H1 (cell line): ENCODE data around the gene POLR2I. TPM values are rescaled to one million over a fixed set of nuclear protein-coding genes. Genes with fewer than 3 reads are reported as not detected.

ENCODE experiments used
- CTCF ChIA-PET: fragments of 300-600 bp; sonication (Branson Sonifier 250); formaldehyde crosslinking; loops from one replicate; lab custom pipeline; 2021; ENCODE audit not compliant: partially characterized antibody; lab: Charles Lee
- POLR2A ChIA-PET: fragments of 300-600 bp; sonication (Branson Sonifier 250); formaldehyde crosslinking; loops from one replicate; lab custom pipeline; 2021; ENCODE audit warnings: inconsistent platforms; ENCODE audit not compliant: partially characterized antibody; lab: Charles Lee
- DNase-seq, 2 experiments: peaks; one replicate each; pipeline versions ENCODE4 v3.0.0 to v3.0.0-alpha.2; 2010 to 2022; ENCODE audit warnings: low spot score in 2 of 2, low read depth in 1 of 2, mixed read lengths in 1 of 2
- FAIRE-seq: peaks from 2 replicates; lab custom pipeline; 2011; peaks lifted over from hg19 to GRCh38; lab: Jason Lieb, UNC
- H2AFZ ChIP-seq: 2 replicates; pipeline ENCODE4 v1.8.1; 2012; ENCODE audit warnings: low read length, inconsistent platforms
- H2AK5ac ChIP-seq: 2 replicates; pipeline ENCODE4 v1.6.1; 2013; ENCODE audit warnings: low read depth, low read length
- H2BK120ac ChIP-seq: replicated peaks from 2 replicates; pipeline ENCODE3; 2013; ENCODE audit warnings: low read depth, low read length, inconsistent platforms
- H2BK12ac ChIP-seq: 2 replicates; pipeline ENCODE4 v1.6.1; 2013; ENCODE audit warnings: low read depth, low read length
- H2BK15ac ChIP-seq: 2 replicates; pipeline ENCODE4 v1.6.1; 2013; ENCODE audit warnings: low read length
- H2BK20ac ChIP-seq: 2 replicates; pipeline ENCODE4 v1.6.1; 2013; ENCODE audit warnings: low read length
- H2BK5ac ChIP-seq: 2 replicates; pipeline ENCODE4 v1.6.1; 2013; ENCODE audit warnings: low read depth, low read length
- H3K14ac ChIP-seq: 2 replicates; pipeline ENCODE4 v1.6.1; 2013; ENCODE audit warnings: inconsistent platforms; ENCODE audit not compliant: insufficient read length
- H3K18ac ChIP-seq: 2 replicates; pipeline ENCODE4 v1.6.1; 2013; ENCODE audit warnings: low read length; ENCODE audit errors: extremely low read depth
- H3K23ac ChIP-seq: 2 replicates; pipeline ENCODE4 v1.6.1; 2013; ENCODE audit warnings: inconsistent platforms; ENCODE audit not compliant: insufficient read length
- H3K23me2 ChIP-seq: 2 replicates; pipeline ENCODE4 v1.6.1; 2013; ENCODE audit warnings: low read depth, low read length
- H3K27ac ChIP-seq: 2 replicates; pipeline ENCODE4 v1.6.1; 2011; ENCODE audit warnings: low read depth, low read length, inconsistent platforms
- H3K27me3 ChIP-seq, 4 experiments: replicated peaks in 1 of 4; 1 replicate in 1 of 4; 2 replicates in 3 of 4; pipeline versions ENCODE4 v1.6.1 to v1.8.1; 2011 to 2013; ENCODE audit warnings: low read length in 3 of 4, mild to moderate bottlenecking in 3 of 4, inconsistent platforms in 2 of 4, mixed read lengths in 2 of 4, moderate library complexity in 1 of 4; ENCODE audit not compliant: control insufficient read depth in 3 of 4, insufficient read depth in 3 of 4; ENCODE audit errors: extremely low read depth in 1 of 4
- H3K36me3 ChIP-seq, 4 experiments: 2 replicates each; pipeline versions ENCODE4 v1.6.1 to v1.8.1; 2011 to 2013; ENCODE audit warnings: mild to moderate bottlenecking in 4 of 4, low read length in 3 of 4, moderate library complexity in 2 of 4, control low read depth in 1 of 4, inconsistent platforms in 1 of 4; ENCODE audit not compliant: insufficient read depth in 4 of 4, control insufficient read depth in 2 of 4
- H3K4ac ChIP-seq: replicated peaks from 2 replicates; pipeline ENCODE3; 2013; ENCODE audit warnings: low read length, low read depth, mixed read lengths, inconsistent platforms; ENCODE audit not compliant: insufficient read length
- H3K4me1 ChIP-seq, 4 experiments: replicated peaks in 1 of 4; 1 replicate in 1 of 4; 2 replicates in 3 of 4; pipeline versions ENCODE4 v1.6.1 to v1.8.1; 2011 to 2013; ENCODE audit warnings: low read length in 3 of 4, inconsistent platforms in 2 of 4, mixed read lengths in 1 of 4; ENCODE audit not compliant: insufficient read depth in 4 of 4, control insufficient read depth in 3 of 4
- H3K4me2 ChIP-seq, 2 experiments: 2 replicates each; pipeline versions ENCODE4 v1.6.1 to v1.8.1; 2011 to 2013; ENCODE audit warnings: low read depth in 2 of 2, low read length in 2 of 2, control low read depth in 1 of 2, inconsistent platforms in 1 of 2, mild to moderate bottlenecking in 1 of 2; ENCODE audit not compliant: insufficient read depth in 1 of 2
- H3K4me3 ChIP-seq, 4 experiments: fragments of 200-600, 300-600 bp in 1 of 4; sonication (generic), shearing (Covaris generic), sonication (Bioruptor Twin) in 1 of 4; 2 replicates each; pipeline versions ENCODE4 v1.5.1 to v1.8.1; 2011 to 2016; ENCODE audit warnings: low read length in 4 of 4, low read depth in 3 of 4, control low read depth in 2 of 4, inconsistent platforms in 2 of 4, mild to moderate bottlenecking in 2 of 4, mixed read lengths in 1 of 4, moderate library complexity in 1 of 4; ENCODE audit not compliant: insufficient read depth in 2 of 4; ENCODE audit errors: extremely low read depth in 1 of 4
- H3K56ac ChIP-seq: replicated peaks from 2 replicates; pipeline ENCODE3; 2013; ENCODE audit warnings: low read depth, mild to moderate bottlenecking, mixed read lengths, low read length, inconsistent platforms; ENCODE audit not compliant: insufficient read length
- H3K79me1 ChIP-seq: 2 replicates; pipeline ENCODE4 v1.6.1; 2013; ENCODE audit warnings: low read depth, low read length, control low read depth
- H3K79me2 ChIP-seq, 2 experiments: 2 replicates each; pipeline versions ENCODE4 v1.6.1 to v1.8.1; 2012 to 2013; ENCODE audit warnings: low read length in 2 of 2, mild to moderate bottlenecking in 2 of 2, inconsistent platforms in 1 of 2; ENCODE audit not compliant: insufficient read depth in 2 of 2, control insufficient read depth in 1 of 2
- H3K9ac ChIP-seq, 4 experiments: replicated peaks in 1 of 4; 1 replicate in 1 of 4; 2 replicates in 3 of 4; pipeline versions ENCODE4 v1.6.1 to v1.8.1; 2011 to 2013; ENCODE audit warnings: low read depth in 3 of 4, low read length in 3 of 4, control low read depth in 2 of 4, mild to moderate bottlenecking in 2 of 4, moderate library complexity in 2 of 4, inconsistent platforms in 1 of 4; ENCODE audit errors: extremely low read depth in 1 of 4
- H3K9me3 ChIP-seq, 2 experiments: 2 replicates each; pipeline versions ENCODE4 v1.6.1 to v1.8.1; 2012 to 2013; ENCODE audit warnings: mild to moderate bottlenecking in 2 of 2, moderate library complexity in 2 of 2, control low read depth in 1 of 2, inconsistent platforms in 1 of 2, low read depth in 1 of 2, low read length in 1 of 2, mixed read lengths in 1 of 2; ENCODE audit not compliant: insufficient read depth in 2 of 2
- H4K20me1 ChIP-seq, 2 experiments: replicated peaks in 1 of 2; 2 replicates each; pipeline versions ENCODE3 to v1.8.1; 2011 to 2013; ENCODE audit warnings: inconsistent platforms in 2 of 2, low read length in 2 of 2, mild to moderate bottlenecking in 1 of 2; ENCODE audit not compliant: insufficient read depth in 2 of 2, control insufficient read depth in 1 of 2
- H4K5ac ChIP-seq: 2 replicates; pipeline ENCODE4 v1.6.1; 2013; ENCODE audit warnings: low read length, low read depth, mixed read lengths, inconsistent platforms; ENCODE audit not compliant: insufficient read length
- H4K8ac ChIP-seq: 2 replicates; pipeline ENCODE4 v1.8.0; 2013; ENCODE audit warnings: mild to moderate bottlenecking, moderate library complexity, low read length, inconsistent platforms; ENCODE audit not compliant: insufficient read depth; ENCODE audit errors: extremely low read depth
- H4K91ac ChIP-seq: replicated peaks from 2 replicates; pipeline ENCODE3; 2013; ENCODE audit warnings: low read length, mixed read lengths, inconsistent platforms; ENCODE audit not compliant: insufficient read length
- WGBS, 2 experiments: shearing (Covaris generic) in 1 of 2; methylation state at CpG; one replicate each; pipeline versions ENCODE4 v1.1.6 to v1.1.7; 2013 to 2015; ENCODE audit warnings: low lambda C conversion rate in 2 of 2, mixed read lengths in 2 of 2, inconsistent platforms in 1 of 2, low coverage in 1 of 2, missing lambda C conversion rate in 1 of 2; ENCODE audit not compliant: insufficient replicate concordance in 2 of 2, insufficient coverage in 1 of 2, insufficient read length in 1 of 2; ENCODE audit errors: extremely low coverage in 1 of 2, missing lambda C conversion rate in 1 of 2; 5-methylcytosine and 5-hydroxymethylcytosine counted together
- polyA plus RNA-seq, 7 experiments: library from polyadenylated mRNA; depleted of rRNA in 3 of 7; stranded (reverse) in 5 of 7; unstranded in 2 of 7; fragments of >200 nt in 5 of 7; fragments of 200-250 nt in 2 of 7; gene quantifications; 1 replicate in 5 of 7; 2 replicates in 1 of 7; 4 replicates in 1 of 7; pipeline versions ENCODE4 v1.2.1 to v1.2.3, GENCODE V29; 2011 to 2013; ENCODE audit warnings: missing spikeins in 2 of 7, mixed read lengths in 2 of 7
- total RNA-seq: library from RNA; stranded (reverse); fragmentation: NEBNext Ultra II Directional; extraction: Animal tissue kit (Norgen Biotek cat#: 25700); gene quantifications from 2 replicates; pipeline ENCODE4 v1.2.1, GENCODE V29; 2021

Gene POLR2I
- total and polyA plus RNA-seq, 2 of the 8 experiments (the other 6 are each of a cell fraction or from before 2014, with no cell fraction given) = 143 to 150 TPM

DNA sequence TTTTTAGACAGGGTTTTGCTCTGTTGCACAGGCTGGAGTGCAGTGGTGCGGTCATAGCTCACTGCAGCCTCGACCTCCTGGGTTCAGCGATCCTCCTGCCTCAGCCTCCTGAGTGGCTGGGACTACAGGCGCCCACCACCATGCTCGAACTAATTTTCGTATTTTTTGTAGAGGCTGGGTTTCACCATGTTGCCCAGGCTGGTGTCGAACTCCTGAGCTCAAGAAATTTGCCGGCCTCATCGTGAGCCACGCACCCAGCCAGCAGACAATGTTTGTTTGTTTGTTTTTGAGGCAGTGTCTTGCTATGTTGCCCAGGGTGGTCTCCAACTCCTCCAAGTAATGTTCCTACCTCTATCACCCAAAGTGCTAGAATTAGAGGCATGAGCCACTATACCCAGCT lies 38.5 kb upstream of the POLR2I start:
- H3K4me1 ChIP-seq = peaks cover 0 to 5% (median 0%) of the 10 kb centered on the region in 4 experiments; a peak in 1 of 7 replicates
- H4K20me1 ChIP-seq = peaks cover 0 to 8% of the 10 kb centered on the region in 2 experiments
- no peak overlapping the region for H2AFZ ChIP-seq
- POLR2A ChIA-PET = interaction anchor here (0.7 to 4.2 kb wide), 8 partner anchors 11 to 155 kb away, joined by 3 to 29 read pairs (median 5); partner anchors contain the start of genes CAPNS1, ZNF146 and ZNF565
- no peaks in the 10 kb centered on the region for H3K79me2 ChIP-seq
- peaks cover 13% of the 10 kb centered on the region; the same call in 1 of the 2 replicates for H3K23me2 ChIP-seq
- H2AK5ac ChIP-seq = no peak overlapping the region
- no peak for FAIRE-seq
- no peak overlapping the region for H2BK20ac ChIP-seq
- peaks cover under 1 to 21% (median 7%) of the 10 kb centered on the region in 4 experiments; a peak in 5 of 8 replicates for H3K36me3 ChIP-seq
- H2BK15ac ChIP-seq = no peak overlapping the region
- no peaks in the 10 kb centered on the region for H3K27me3 ChIP-seq
- CTCF ChIA-PET = interaction anchor here (0.6 to 1.7 kb wide), 5 partner anchors 9 to 577 kb away, joined by 3 to 11 read pairs (median 3); no protein-coding TSS in a partner anchor
- DNase-seq = no peak
- H3K56ac ChIP-seq = no peak overlapping the region
- no peak overlapping the region for H2BK5ac ChIP-seq
- H2BK12ac ChIP-seq = no peak overlapping the region
- no peak overlapping the region for H4K91ac ChIP-seq
- 95% methylated on average over 10 of the region's 10 CpGs; no CpG with 5 or more reads in 1 of the 2 experiments for WGBS, 2 experiments
- no peaks in the 10 kb centered on the region for H3K79me1 ChIP-seq
- no peak overlapping the region for H3K27ac ChIP-seq
- H4K5ac ChIP-seq = no peak overlapping the region
- H4K8ac ChIP-seq = no peak overlapping the region
- no peak overlapping the region for H2BK120ac ChIP-seq
- H3K4me3 ChIP-seq = no peak overlapping the region
- peak overlapping the region in 1 of 2 experiments; percentile 97; a peak in 1 of 4 replicates for H3K4me2 ChIP-seq
- no peak overlapping the region for H3K14ac ChIP-seq
- no peak overlapping the region for H3K4ac ChIP-seq
- no peaks in the 10 kb centered on the region for H3K9me3 ChIP-seq
- no peak overlapping the region for H3K9ac ChIP-seq
- H3K18ac ChIP-seq = no peak overlapping the region
- no peak overlapping the region for H3K23ac ChIP-seq
